HG02763 (cell line): ENCODE data around the gene ANKRD52.
"Not testable (repeated sequence)": the region's sequence is repeated elsewhere in the genome, so short reads cannot be mapped to it uniquely, and the experiment has no call there.

ENCODE experiments used
- ATAC-seq: cut with Tn5 transposase; IDR thresholded peaks from one replicate; pipeline ENCODE4 v1.9.1; 2021; ENCODE audit warnings: mild to moderate bottlenecking, moderate library complexity; ENCODE audit not compliant: unreplicated experiment

The ANKRD52 gene

DNA sequence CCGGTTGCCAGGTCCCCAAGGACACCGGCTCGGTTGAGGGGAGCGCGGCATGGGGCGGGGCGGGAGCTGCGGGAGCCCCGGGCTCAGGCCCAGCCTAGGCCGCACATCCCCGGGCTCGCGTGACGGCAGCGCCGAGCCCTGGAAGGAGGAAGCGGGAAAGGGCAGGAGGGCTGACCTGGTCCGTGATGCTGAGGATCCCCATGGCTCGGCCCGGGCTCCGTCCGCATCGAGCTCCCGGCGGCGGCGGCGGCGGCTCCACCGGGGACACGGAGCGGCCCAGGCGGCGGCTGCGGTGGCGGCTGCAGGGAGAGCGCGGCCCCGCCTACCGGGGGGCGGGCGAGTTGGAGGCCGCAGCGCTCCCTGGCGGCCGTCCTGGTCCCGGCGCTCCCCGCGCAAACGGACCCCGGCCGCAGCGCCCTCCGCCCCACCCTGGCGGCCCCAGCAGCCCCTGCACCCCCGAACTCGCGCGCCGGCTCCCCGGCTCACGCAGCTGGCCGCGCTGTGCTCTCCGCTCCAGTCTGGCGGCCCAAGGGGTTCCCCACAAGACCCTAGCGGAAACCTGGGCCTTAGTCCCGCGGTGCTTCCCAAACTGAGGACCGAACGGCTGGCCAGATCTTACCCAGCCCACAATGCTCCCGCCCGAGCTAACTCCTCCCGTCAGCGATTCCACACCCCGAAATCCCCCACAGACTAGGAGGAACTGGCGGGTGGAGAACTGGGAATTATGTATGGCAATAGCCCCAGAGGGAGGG, at the start of gene ANKRD52:
Gene ANKRD52, minus strand, starts transcription at position 317 of the 752 bp plus-strand sequence. Its CDS starts 115 bp downstream, at position 202.
- ATAC-seq, result peak; percentile 81

DNA sequence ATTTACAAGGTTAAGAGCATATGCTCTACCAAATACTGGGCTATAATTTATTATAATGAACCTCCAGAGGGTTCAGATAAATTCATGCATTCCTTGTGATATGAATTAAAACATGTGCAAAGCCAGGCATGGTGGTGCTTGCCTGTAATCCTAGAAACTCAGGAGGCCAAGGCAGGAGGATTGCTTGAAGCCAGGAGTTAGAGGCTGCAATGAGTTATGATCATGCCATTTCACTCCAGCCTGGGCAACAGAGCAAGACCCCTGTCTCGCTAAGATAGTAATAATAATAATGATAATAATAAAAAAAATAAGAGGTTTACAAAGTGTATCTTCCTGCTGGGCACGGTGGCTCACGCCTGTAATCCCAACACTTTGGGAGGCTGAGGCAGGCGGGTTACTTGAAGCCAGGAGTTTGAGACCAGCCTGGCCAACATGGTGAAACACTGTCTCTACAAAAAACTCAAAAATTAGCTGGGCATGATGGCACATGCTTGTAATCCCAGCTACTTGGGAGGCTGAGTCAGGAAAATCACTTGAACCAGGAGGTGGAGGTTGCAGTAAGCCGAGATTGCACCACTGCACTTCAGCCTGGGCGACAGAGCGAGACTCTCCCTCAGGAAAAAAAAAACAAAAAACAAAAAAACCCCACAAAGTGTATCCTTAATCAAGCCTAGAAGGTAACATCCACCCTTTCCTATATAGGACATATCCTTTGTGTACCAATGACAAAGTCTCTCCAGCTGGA, 49.2 kb upstream of the ANKRD52 start:
- ATAC-seq, result no peak

DNA sequence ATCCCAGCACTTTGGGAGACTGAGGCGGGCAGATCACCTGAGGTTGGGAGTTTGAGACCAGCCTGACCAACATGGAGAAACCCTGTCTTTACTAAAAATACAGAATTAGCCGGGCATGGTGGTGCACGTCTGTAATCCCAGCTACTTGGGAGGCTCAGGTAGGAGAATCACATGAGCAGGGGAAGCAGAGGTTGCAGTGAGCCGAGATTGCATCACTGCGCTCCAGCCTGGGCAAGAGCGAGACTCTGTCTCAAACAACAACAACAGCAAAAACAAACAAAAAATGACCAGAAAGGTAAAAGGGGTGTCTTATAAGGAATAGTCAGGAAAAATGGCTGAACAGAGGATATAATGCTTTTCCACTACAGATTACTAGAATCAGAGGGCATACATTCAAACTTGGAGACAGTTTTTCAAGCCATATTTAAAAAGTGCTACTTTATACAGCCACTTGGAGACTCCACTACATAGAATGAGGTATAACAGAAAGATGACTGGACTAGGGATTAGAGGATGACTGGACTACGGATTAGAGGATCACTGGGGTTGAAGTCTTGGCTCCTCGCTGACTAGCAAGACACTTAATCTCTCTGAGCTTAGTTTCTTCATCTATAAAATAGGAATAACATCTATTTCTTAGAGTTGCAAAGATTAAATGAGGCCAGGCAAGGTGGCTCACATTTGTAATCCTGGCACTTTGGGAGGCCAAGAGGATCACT, 46.8 kb upstream of the ANKRD52 start:
- no peak for ATAC-seq

DNA sequence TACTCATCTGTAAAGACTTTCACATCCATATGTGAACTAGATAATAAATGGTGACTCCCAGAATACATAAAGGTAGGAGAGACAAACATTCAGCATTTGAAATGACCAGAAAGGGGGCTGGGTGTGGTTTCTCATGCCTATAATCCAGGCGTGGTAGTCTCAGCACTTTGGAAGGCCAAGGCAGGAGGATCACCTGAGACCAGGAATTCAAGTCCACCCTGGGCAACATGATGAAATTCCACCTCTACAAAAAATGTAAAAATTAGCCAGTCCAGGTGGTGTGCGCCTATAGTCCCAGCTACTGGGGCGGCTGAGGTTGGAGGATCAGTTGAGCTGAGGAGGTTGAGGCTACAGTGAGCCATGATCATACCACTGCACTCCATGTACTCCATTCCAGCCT, 46.1 kb upstream of the ANKRD52 start:
- ATAC-seq, result no peak

DNA sequence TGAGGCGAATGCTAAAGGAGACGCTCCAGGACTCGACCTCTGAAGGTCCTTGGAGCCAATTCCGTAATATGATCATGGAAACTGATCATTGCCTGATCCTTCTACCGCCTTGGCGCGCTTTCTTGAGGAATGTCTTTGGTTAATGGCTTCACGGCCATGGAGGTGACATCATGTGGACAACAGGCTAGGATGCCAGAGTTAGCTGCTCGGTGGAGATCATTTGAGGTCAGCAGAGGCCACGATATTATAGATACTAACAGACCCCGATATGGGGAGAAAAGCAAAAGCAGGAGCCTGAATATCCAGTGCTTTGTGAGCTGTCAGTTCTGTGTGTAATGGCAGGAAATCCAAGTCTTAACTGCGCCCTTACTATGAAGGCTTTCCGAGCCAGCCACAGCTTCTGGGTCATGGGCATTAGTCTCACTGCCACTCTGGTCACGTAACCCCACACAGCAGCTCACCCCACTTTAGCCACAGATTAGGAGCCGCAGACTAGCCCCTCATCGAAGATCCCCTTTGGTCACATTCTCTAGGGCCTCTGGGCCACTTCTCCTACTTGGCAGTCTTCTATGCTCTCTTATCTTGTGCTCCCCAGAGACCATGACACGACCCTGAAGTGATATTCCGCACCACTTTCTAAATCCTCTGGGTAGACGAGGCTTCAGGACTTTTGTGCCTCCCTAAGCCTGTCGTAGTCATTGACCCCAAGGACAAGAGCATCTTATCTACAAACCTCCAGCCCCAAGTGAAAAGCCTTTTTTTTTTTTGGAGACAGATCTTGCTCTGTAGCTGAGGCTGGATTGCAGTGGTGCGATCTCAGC, 42.7 kb upstream of the ANKRD52 start:
- no peak for ATAC-seq

DNA sequence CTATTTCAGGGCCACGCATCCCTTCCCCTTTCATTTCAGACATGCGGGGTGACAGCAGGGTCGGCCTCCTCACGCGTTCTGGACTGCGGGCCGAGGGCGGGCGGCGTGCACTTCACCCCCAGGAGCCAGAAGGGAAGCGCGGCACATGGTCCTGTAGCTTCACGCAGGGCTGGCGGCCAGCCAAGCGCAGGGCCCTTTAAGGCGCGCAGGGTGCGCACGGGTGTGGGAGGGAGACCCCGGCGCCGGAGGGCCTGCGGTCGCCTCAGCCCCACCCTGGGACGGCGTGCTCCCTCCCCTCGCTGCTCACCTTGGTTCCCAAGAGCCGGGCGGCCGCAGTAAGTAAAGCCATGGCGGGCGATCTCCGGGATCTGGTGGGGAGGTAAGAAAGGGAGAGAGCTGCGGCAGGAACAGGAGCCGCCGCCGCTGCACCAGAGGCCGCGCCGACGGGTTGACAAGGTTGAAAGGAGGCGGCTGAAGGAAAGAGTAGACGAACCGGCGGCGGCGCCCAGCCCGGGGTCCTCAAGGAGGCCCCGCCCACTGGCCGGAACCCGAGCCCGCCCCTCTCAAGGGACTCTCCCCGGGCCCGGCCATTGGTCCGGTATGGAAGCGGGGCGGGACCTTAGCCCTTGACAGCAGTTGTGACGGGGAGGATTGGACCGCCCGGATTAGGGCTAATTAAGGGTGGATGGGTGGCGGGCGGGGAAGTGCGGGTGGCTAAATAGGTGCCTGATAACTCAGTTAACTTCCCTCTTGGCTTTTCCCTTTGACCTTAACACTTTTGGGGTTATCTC, 41.9 kb upstream of the ANKRD52 start, which contains the start of gene CS:
Gene CS, minus strand, starts transcription at position 478 of the 791 bp plus-strand sequence. Its CDS starts 129 bp downstream, at position 349.
- peak; percentile 93 for ATAC-seq

DNA sequence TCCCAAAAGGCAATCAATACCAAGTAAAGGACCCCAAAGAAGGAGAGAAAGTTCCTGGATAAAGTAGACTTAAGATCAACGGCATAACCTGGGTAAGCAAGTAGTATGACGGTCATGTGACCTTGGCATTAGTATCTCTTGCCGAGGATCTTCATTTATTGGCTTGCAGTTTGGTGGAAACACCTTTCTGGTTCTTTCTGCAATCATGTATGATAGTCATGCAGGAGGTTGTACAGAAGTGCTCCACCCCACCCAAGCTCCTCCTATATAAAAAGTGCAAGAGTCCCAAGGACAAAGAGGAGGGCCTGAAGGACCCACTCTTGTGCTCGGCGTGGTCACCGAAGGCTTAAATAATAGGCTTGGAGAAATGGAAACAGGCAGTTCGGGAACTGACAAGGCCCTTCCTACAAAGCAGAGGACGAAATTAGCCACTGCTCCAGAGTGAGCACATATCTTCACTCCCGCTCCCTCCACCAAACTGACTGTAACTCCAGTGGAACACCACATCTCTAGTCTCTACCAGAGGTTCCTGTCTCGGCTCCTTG, 41.2 kb upstream of the ANKRD52 start:
- ATAC-seq, result no peak

DNA sequence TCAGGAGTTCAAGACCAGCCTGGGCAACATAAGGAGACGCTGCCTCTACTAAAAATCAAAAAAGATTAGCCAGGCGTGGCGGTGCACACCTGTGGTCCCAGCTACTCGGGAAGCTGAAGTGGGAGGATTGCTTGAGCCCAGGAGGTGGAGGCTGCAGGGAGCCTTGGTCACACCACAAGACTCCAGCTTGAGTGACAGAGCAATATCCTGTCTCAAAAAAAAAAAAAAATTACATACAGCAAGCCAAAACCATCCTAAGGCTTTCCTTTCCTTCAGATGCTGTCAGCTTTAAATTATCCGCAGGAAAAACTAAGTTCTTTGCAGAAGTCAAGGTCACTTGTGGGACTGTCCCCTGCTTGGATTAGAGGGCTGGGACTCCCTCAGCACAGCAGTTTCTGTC, 40.6 kb upstream of the ANKRD52 start:
- no peak for ATAC-seq

DNA sequence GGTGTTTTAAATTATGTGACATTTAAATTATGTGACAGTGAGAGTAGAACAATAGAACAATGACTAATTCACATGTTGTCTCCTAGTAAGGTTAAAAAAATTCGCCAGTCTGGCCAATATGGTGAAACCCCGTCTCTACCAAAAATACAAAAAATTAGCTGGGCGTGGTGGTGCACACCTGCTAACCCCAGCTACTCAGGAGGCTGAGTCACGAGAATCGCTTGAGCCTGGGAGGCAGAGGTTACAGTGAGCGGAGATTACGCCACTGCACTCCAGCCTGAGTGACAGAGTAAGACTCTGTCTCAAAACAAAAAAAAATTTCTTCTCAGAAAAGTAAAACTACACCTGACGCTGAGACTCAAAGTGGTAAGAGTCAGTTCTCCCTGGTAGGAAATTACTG, 39.2 kb upstream of the ANKRD52 start:
- ATAC-seq, result no peak

DNA sequence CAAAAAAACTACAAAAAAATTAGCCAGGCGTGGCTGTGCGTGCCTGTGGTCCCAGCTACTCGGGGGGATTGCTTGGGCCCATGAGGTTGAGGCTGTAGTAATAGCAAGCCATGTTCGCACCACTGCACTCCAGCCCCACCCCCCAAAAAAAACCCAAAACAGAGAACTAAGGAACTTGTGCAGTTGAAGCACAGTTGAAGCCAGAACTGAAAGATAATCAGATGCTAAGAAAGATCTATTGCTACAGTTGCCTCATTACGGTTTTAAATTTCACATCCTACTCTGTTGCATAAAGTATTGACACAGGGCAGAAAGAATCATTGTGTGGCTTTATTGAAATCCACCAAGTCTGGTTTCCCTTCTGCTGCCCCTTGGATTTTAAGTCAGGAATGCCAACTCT, 38.1 kb upstream of the ANKRD52 start:
- ATAC-seq, result no peak

DNA sequence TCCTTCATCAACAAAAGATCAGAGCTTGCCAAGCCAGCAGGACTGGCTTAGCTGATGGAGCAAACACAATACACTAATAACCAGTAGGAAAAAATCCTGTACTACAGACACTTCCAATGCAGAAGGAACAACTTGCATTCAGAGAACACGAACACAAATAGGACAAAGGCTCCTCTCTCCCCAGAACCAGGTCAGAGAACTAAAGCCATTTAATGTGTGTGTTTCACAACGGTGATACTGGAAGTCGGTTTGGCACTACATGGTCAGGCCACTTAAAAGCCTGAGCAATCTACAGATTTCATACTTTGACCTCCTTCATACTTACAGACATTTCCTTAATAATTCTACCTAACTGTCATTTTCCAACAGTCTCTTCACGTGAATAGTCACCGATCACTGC, 35.6 kb upstream of the ANKRD52 start:
- no peak for ATAC-seq

DNA sequence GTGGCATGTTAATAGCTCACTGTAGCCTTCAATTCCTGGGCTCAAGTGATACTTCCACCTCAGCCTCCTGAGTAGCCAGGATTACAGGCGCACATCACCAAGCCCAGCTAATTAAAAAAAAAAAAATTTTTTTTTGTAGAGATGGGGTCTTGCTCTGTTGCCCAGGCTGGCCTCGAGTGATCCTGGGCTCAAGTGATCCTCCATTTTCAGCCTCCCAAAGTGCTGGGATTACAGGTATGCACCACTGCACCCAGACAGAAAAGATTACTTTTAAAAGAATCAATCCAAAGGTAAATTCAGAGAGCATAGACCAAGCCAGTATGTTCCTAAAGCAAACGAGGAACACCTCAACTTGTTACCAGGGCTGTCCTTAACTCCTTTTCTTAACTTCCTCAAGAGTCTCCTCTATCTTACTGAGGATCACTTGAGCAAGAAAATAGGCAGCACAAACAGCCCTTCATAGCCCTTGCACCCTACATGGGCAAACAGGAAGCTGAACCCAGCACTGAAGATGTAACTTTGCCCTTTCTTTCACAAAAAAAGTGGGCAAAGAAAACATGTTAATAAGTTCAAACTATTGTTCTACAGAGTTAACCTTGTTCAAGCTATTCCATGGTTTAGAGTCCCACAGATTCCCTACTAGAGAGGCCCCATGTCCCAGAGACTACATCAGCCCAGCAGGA, 30.7 kb upstream of the ANKRD52 start:
- ATAC-seq, result no peak

DNA sequence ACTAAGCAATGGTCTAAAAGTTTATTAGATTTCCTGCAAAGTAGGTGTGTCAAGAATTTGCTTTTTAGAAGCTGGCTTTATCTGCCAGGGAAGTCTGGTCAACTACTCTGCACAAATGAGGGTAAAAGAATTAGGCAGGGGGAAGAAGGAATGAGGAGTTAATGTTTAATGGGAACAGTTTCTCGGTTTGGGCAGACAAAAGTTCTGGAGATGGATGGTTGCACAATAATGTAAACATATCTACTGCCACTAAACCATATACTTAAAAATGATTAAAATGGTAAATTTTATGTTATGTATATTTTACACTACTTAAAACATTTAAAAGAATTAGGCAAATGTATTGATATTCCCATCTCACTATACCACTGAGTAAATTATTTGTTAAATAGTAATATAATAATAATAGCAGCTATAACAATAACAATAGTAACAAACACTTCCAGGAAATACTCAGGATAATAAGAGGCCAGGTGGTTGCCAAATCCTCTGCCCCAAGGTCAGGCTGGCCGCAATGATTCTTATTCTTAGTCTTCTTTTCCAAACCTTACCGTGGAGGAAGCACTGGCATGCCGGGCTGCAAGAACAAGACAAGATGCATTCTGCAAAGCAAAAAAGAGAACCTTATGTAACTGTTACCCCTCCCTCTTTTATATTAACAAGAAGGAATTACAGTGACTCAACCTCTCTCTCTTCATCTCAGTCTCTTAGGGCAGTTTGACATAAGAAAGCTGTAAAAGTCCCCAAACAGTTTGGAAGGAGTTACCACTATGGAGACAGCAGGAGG, 28.1 kb upstream of the ANKRD52 start:
- ATAC-seq, result no peak

DNA sequence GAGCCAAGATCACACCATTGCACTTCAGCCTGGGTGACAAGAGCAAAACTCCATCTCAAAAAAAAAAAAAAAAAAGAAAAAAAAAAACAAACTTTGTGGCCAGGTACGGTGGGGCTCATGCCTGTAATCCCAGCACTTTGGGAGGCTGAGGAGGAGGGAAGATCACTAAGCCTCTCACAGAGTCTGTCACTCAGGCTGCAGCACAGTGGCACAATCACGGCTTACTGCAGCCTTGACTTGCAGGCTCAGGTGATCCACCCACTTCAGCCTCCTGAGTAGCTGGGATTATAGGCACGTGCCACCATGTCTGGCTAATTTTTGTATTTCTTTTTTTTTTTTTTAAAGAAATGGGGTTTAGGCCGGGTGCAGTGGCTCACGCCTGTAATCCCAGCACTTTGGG, 26.1 kb upstream of the ANKRD52 start:
- ATAC-seq, result not testable (repeated sequence)

DNA sequence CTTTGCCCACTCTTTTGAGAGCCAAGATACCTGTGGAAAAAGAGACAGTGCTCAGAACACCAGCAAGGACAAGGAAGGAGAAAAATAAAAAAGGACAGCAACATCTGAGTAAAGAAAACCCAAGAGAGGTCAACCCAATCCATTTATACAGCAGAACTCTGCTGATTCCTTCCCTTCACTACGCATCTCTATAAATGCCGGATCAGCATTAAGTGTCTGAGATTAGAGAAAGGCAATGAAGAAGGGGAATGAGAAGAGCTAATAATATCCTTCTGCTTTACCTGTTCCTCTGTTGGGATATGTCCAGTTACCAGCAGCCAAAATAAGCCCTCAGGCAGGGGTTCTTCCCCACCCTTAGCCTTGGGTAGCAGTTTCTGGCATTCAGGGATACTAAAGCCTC, 24.4 kb upstream of the ANKRD52 start:
- ATAC-seq, result no peak

DNA sequence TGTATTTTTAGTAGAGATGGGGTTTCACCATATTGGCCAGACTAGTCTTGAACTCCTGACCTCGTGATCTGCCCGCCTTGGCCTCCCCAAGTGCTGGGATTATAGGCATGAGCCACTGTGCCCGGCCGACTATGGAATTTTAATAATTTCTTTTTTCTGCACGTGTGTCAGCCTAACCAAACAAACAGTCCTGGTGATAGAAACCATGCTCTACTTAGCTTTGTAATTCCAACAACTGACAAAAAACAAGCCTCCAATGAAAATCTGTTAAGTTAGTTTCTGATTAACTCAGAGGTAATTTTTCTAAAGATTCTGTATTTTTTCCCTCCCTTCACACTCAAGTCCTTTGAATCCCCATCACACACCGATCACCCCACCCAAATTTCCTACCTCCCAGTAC, 23.8 kb upstream of the ANKRD52 start:
- ATAC-seq, result no peak

DNA sequence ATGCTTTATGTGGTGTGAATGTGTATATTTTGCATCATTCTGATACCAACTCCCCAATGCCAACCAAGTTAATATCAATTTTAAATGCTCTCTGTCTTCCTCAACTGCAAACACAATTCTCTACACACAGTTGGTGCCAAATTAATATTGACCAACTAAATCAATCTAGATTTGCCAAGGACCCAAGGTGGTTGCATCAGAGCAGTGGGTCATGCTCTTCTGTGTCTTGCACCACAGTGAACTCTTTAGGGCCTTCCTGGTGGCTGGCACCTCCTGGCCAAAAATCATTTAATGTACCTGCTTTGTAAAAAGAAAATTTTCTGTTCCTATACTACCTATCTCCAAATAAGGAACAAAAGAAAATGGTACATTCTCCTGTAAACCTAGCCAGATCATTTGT, 22.7 kb upstream of the ANKRD52 start:
- no peak for ATAC-seq

DNA sequence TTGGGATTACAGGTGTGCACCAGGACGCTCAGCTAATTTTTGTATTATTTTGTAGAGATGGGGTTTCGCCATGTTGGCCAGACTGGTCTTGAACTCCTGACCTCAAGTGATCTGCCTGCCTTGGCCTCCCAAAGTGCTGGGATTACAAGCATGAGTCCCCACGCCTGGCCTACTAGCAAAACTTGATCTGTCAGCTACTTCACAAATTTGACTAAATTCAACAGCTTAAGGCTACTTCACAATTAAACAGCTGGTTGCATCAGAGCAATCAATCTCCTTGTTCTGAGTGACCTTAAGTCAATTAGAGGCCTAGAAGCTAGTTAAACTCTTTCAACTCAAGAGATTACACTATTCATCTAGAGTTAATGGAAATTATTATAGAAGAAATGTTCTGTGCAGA, 20.7 kb upstream of the ANKRD52 start:
- no peak for ATAC-seq
